HUDEP-2 (cell line): ENCODE data around the gene ZNF23.

Experiments used
- DNase-seq, 76 experiments: peaks; one replicate each; lab custom pipeline; 2025; ENCODE audit not compliant: unreplicated experiment in 76 of 76; lab: John Stamatoyannopoulos, UW

The ZNF23 gene

DNA sequence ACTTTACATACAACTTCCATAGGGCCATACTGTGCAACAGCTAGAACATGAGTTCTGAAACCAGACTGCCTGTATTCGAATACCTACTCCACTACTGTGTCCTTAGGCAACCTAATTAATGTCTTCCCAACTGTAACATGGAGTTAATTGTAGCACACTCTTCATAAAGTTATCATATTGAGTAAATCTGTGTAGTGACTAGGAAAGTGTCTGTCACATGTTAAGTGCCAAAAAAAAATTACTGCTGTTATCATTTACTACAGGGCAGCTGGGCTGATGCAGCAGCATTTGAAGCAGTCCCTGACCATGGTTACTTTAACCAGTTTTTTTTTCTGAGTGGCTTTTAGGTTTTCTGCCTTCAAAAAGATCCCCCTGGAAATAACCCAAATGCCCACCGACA is 10.9 kb upstream of the ZNF23 start:
- DNase-seq, result no peak

DNA sequence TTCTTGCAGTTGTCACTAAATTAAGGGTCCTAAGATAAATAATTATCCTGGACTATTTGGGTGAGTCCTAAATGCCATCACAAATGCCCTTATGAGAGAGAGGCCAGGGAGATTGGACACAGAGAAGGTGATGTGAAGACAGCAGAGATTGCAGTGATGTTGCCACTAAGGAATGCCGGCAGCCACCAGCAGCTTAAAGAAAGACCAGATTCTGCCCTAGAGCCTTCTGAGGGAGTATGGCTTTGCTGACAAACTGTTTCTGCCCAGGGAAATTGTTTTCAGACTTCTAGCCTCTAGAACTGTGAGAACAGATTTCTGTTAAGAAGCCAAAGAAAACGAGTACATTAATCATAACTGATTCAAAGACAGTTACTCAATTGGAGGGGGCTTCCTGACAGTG is 10.0 kb upstream of the ZNF23 start:
- DNase-seq, result no peak

DNA sequence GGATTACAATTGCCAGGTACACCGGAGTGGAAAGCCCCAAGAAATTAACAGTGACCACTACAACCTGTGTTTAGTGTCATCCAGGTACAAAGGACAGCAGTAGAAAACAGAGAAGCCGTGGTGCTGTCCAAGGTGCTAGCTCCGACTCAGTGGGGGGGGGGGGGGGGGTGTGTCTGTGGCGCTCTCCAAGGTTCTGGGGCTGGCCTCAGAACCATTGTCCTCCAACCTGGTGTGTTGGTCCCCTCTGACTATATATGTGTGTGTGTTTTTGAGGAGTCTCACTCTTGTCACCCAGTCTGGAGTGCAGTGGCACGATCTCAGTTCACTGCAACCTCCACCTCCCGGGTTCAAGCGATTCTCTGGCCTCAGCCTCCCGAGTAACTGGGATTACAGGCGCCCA is 5.8 kb upstream of the ZNF23 start:
- peak in 41 of 76 experiments; percentile 3 to 53 (median 22) for DNase-seq

DNA sequence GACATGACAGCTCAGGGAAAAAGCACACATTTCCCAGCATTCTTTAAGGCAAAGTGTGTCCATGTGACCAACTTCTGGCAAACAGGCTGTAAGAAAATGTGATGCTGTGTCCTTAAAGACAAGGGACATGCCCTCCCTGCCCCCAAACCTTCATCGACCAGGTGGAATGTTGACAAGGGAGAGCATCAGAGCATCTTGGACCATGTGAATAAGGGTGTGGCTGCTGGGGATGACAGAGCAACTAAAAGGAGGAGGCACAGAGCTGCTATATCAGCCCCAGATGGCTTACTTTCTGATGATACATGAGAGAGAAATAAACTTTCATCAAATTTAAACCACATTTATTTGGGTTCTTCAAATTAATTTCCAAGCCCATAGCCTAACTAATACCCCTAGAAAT is 2.2 kb upstream of the ZNF23 start:
- DNase-seq, result no peak

DNA sequence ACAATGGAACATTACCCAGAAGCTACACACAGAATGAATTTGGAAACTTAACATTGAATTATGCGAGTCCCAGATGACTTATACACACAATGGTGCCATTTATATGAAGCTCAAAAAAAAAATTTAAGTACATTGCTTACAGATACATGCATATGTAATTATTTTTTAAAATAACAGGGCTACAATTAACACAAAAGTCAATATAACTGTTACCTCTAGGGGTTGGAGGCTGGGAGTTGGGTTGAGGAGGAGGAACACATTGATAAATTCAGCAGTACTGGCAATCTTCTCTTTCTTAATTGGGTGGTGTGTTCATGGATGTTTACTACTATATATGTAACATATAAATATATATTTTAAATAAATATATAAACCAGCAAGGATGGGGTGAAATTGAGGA is 1.1 kb downstream of the ZNF23 start:
- peak in 4 of 76 experiments; percentile 2 to 21 (median 16) for DNase-seq

DNA sequence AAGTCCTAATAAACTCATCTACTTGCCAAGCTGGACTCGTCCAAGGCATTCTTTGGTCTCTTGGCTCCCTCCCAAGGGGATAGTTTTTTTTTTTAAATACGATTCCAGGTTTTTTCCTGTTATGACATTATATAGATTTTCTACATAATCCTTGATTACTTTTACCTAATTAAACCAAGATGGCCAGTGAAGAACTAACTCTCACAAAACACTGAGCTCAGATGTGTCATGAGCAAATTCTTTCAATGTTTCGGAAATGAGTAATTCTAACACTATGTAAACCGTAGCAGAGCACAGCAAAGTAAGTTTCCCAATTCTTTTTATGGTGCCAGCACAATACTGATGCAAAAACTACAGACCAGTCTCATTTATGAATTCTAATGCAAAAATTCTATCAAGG is 1.8 kb downstream of the ZNF23 start:
- no peak for DNase-seq

DNA sequence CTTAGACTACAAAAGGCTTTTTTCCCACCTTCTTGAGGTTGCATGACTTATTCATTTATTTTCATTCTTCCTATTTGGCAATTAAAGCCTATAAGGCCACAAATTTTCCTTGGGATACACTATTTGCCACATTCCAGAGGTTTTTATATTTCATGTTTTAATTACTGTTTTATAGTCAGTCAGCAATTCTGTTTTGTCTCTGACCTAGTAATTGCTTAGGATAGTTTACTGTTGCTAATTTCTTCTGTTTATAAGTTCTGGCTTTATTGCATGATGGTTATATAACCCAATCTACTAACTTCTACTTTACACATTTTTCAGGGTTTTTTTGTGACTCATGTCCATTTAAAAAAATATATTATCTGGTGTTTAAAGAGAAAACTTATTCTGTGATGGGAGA is 2.5 kb downstream of the ZNF23 start:
- DNase-seq, result no peak

DNA sequence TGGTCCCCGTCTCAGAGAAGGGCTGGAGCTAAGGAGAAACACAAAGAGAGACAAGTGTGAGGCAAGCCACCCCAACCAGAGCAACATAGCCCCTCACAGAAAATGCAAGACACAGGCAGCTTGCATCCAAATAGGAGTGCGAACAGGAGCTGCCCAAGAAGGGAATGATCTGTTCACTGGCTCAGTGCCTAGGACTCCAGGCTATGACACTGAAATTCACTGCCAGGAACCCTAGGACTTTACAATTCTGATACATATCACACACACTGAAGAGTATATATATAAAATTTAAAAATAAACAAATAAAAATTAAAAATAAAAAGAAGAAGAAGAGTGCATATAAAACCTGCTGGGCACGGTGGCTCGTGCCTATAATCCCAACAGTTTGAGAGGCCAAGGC is 5.2 kb downstream of the ZNF23 start:
- DNase-seq, result no peak

DNA sequence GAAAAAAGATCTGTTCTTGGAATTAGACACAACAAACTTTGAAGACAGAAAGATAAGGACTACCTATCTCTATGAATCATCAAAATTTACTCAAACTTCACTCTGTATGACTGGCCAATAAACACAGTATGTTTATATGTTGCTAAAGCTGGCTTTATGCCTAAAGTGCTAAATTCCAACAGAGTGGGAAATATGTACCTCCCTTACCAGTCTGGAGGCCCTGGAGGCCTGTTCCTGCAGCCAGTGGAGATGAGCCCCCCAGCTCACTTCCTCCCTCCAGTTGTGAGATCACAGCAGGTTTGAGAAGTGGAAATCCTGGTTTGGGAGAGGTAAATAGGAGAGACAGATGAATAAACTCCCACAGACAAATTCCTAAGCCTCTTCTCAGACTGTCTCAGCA is 9.0 kb downstream of the ZNF23 start:
- no peak for DNase-seq

DNA sequence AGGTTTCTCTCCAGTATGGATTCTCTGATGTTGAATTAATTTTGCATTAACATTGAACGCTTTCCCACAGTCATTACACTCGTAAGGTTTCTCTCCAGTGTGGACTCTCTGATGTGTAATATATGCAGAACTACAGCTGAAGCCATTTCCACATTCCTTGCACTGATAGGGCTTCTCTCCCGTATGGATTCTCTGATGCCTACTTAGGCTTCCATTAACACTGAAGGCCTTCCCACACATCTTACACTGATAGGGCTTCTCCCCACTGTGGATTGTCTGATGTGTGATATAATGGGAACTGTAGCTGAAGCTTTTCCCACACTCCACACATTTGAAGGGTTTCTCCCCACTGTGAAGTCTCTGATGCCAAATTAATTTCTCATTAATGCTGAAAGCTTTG is 13.0 kb downstream of the ZNF23 start:
- DNase-seq, result no peak

DNA sequence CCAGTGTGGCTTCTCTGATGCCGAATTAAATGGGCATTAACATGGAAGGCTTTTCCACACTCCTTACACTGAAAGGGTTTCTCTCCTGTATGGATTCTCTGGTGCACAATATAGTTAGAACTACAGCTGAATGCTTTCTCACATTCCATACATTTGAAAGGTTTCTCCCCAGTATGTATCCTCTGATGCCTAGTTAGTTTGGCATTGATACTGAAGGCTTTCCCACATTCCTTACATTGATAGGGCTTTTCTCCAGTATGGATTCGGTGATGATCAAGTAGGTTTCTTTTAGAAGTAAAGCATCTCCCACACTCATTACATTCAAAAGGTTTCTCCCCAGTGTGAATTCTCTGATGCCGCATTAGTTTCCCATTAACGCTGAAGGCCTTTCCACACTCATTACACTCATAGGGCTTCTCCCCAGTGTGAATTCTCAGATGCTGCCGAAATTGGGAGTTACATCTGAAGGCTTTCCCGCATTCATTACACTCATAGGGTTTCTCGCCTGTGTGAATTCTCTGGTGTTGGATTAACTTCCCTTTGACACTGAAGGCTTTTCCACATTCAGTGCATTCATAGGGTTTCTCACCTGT is 13.7 kb downstream of the ZNF23 start:
- DNase-seq, result no peak

DNA sequence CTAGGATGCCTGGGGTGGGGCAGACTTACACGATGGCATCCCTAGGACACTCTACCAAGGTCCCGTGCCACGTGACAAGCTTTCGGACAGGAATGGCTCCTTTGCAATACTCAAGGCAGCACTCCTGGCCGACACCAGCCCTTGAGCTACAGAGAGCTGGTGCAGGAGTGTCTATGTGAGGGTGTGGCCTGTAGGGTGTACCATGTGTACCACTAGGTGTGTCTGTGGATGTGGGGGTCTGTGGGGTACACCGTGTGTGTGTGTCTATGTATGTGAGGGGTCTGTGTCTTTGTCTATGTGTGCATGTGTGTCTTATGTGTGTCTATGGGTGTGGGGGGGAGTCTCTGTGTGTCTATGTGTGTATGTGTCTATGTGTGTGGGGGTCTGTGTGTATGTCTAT is 18.3 kb downstream of the ZNF23 start:
- DNase-seq, result no peak

DNA sequence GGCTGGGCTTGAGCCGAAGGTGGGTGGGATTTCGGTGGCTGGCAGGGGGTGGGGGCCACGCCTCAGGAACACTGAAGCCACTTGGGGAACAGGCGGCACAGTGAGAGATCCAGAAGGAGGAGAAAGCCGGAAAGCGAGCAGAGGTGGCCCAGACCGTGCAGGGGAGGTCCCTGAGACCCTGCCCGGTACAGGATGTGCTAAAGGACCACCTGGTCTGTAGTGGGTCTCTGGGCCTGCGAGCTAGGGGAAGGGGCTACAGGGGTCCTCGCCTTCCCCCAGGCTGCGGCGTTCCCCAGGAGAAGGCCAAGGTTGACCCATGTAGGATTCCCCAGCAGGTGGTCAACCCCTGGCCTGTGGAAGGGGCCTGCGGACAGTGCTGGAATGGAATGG is 20.0 kb downstream of the ZNF23 start, which contains the start of gene TLE7:
Gene TLE7 (minus strand): TSS at position 4 of the 390 bp plus-strand sequence. CDS start 8,730 bp downstream, outside the sequence.
- no peak for DNase-seq

DNA sequence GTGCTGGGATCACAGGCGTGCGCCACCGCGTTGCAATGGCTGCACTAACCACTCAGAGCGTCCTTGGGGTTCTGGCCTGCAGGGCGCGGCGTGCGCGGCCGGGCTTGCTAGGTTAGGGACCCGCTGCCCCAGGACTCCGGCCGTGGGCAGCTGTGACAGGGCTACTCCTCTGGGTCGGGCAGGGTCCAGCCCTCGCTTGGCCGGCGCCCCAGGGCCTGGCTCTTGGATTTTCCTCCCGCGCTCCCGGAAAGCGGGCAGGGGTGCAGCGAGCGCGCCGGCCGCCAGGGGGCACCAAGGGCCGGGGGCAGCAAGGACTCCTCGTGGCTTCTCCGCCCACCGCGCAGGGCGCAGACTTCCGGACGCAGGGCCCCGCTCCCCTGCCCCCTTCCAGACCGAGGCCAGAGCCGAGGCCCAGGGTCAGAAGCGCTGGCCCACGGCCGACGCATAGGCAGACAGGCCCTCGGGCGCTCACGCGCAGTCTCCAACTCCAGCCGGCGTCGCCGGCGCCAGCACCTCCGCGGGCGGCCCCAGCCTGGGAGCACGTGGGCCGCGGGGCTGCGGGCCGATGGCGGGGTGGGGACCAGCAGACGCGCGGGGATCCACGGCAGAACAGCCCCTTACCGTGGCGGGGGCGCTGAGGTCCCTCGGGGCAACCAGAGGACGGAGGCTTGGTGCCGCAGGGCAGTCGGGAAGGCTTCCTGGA is 20.5 kb downstream of the ZNF23 start:
- peak in 6 of 76 experiments; percentile 3 to 15 (median 7) for DNase-seq

DNA sequence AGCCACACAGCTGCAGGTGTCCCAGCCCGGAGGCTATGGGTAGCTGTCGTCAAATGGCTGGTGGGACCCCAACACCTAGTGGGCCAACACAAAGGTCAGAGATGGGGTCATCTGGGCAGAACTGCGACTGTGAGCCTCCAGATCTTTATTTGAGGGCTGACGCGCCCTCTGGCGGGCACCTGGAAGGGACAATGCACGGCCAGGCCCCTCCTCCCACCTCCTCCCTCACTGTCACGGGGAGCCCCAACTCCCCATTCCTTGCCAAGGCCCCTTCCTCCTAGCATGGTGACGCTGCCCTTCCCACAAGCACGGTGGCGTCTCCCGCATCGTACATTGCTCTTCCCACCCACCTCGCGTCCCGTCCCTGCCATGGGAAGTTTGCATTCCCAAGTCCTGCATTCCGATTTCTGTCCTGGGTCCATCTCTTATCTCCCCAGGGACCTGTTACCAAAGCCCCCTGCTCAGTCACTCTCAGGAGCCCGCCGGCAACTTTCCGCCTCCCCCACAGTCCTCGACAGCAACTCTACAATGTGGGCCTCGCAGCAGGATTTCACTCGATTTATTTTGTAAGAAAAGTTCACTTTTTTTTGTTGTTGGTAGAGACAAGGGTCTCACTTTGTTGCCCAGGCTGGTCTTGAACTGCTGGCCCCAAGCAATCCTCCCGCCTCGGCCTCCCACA is 21.2 kb downstream of the ZNF23 start:
- DNase-seq, result peak in 28 of 76 experiments; percentile 2 to 38 (median 17)

DNA sequence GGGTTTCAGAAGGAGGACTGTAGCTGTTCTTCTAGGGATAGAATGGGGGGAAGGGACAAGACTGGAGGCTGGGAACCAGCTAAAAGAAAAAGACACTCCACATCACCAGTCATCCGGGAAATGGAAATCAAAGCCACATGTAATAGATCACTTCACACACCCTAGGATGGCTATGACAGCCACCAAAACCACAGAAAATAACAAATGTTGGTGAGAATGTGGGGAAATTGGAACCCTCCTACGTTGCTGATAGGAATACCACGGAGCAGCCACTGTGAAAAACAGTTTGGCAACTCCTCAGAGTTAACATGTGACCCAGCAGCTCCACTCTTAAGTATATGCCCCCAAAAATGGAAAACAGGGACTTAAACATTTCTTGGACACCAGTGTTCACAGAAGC is 22.5 kb downstream of the ZNF23 start:
- no peak for DNase-seq

DNA sequence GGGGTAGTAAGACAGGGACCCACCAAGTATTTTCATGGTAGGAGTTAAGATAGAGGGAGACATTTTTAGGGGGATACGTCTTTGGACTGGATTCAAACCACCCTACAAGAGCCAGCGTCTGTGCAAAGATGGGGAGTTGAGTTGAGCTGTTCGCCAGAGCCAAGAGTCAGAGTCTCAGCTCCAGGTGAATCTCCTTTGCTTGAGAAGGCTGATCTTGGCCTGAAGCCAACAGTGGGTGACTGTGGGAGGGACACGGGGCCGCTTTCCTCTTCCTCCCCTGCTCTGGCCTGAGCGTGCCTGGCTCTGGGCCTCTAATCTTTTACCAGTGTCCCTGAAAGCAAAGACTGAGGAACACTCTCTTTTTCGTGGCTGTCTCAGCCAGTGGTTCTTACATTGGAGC is 25.6 kb downstream of the ZNF23 start:
- no peak for DNase-seq

DNA sequence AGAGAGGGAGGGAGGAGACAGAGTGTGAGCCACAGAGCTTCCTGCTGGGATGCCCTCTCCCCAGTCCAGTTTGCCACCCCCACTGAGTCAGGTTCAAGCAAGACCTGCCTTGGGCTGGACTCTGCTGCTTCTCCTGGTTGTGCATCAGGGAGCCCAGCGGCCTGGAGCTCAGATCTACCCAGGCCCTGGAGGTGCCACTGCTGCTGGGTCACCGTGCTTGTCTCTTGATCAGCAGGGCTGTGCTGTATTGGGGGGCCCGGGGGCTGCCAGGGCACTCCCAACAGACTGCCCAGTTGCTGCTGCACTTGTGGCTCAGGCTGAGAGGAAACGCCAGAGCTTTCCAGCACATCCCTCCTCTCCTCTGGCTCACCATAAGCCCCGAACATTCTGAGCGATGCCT is 29.1 kb downstream of the ZNF23 start:
- DNase-seq, result no peak

DNA sequence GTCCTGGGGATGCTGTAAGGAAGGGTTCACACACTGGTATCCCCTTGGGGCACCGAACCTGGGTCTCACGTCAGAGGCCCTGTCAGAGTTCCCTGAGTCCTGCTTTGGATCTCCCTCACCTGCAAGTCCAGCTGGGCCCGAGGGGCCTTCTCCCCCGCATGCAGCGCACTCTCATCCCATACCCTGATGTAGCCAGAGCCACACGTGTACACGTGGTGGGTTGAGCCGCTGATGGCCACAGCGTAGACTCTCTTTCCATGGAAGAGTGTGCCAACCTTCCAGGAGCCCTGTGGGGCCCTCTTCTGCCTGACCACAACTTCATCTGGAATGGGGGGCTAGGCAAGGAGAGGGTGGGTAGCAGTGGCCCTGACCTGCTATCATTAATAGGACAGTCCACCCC is 30.1 kb downstream of the ZNF23 start:
- DNase-seq, result no peak

DNA sequence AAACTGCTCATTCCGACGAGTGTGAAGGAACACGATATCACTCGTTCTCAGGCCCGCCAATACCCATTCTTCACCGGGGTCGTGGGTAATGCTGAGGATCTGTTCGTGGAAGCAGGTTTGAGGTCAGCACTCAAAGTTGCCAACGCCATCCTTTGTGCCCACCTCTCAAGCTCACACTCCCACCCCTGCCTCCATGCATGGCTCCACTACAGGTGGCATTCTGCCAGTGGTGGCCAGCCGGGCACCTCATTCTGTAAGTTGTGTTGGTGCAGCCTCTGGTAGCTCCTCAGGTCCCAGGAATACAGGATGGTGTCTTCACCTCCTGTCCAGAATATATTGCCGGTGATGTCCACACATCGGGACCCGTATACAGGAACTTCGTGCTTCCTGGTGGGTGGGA is 30.9 kb downstream of the ZNF23 start:
- peak in 8 of 76 experiments; percentile 3 to 45 (median 12) for DNase-seq

DNA sequence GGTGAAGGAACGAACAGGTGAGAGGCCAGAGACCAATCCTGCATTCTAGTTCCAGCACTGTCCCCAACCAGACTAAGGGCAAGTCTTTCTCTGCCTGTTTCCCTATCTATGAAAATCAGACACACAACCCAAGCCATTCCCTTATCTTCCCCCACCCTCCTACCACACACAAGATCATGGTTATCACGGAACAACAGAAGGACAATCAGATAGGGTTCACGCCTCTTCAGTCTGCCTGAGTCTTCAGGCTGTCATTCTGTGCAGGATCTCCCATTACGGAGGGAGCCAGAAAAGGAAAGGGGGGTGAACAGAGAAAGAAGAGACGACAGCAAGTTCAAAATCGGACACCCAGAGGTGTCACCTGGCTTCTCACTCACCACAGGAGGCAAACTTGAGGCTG is 31.3 kb downstream of the ZNF23 start:
- DNase-seq, result peak in 75 of 76 experiments; percentile 16 to 94 (median 68)

DNA sequence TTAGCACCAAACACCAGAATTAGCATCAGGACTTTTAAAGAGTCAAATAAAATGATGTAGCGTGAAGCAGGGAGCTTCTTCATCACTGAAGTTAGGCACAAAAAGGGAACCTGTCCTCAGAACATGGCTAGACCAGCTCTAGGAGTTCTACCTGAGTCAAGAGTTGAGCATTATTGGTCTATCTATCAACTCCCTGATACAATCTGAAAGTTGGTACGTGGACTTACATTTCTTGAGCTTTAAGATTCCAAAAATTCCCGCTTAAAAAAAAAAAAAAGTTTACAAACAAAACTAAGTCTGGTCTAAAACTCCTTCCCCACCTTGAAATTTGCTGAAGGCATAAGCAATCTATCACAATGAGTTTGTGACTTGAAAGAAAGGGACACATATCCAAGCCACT is 32.5 kb downstream of the ZNF23 start:
- DNase-seq, result no peak
